ENCODE data around the gene DTD2.

GRCh38 chr14:31476131-31476866 lies 19.0 kb upstream of the DTD2 start:
- TF ChIP-seq SP1 (IDR thresholded peaks at IDR 0.05) (no peak), CTCF (IDR thresholded peaks at IDR 0.05; ENCODE audit: low read depth, low read length, missing input control) (no peak), YY1 (IDR thresholded peaks at IDR 0.05) (no peak), ATF3 (IDR thresholded peaks at IDR 0.05) (no peak), JUND (IDR thresholded peaks at IDR 0.05) (no peak), TAF1 (conservative IDR thresholded peaks at IDR 0.05) (no peak), FOXA1 (IDR thresholded peaks at IDR 0.05) (no peak), RAD21 (IDR thresholded peaks at IDR 0.05) (no peak), GABPA (IDR thresholded peaks at IDR 0.05 in 1 of 2, conservative IDR thresholded peaks at IDR 0.05 in 1 of 2) (no peak)

Data from liver (tissue), 3 donors.